Regular cardiac myocyte (primary cell): ENCODE results near the gene FN3KRP. TPM values are rescaled to one million over a fixed set of nuclear protein-coding genes. Genes with fewer than 3 reads are reported as not detected.

Source experiments
- total RNA-seq: library from RNA; depleted of rRNA; stranded (reverse); fragments of >200 nt; gene quantifications from 2 replicates; pipeline ENCODE4 v1.2.3, GENCODE V29; 2014

Gene FN3KRP, protein sequence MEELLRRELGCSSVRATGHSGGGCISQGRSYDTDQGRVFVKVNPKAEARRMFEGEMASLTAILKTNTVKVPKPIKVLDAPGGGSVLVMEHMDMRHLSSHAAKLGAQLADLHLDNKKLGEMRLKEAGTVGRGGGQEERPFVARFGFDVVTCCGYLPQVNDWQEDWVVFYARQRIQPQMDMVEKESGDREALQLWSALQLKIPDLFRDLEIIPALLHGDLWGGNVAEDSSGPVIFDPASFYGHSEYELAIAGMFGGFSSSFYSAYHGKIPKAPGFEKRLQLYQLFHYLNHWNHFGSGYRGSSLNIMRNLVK
- 12.7 and 35.7 TPM in 2 replicates for total RNA-seq

DNA sequence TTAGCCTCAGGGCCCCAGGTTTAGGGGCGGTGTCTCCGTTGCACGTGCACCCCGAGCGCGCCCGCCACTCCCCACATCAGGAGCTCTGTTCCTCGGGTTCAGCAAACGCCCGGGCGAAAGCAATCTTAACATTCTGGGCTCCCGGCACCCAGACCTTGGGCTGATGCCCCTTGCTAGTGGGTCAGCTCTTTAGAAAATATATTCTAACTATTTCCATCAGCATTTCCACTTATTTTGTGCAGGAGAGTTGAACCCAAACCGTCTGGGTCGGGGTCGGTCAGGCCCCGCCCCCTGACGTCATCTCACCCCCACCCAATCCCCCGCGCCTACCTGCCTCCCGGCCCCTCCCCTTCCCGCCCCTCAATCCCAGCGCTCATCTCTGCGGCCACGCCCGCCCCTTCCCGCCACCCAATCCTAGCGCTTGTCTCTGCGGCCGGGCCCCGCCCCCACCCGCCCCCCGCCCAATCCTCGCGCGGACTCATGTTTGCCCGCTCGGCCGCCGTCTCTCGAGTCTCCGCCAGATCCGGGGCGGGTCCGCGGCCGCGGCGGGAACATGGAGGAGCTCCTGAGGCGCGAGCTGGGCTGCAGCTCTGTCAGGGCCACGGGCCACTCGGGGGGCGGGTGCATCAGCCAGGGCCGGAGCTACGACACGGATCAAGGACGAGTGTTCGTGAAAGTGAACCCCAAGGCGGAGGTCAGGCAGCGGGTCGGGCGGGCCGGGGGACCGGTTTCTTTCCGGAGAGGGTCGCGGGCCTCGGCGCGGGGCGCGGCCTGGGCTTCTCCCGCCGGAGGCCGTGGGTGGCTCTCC is at the start of gene FN3KRP:
FN3KRP (plus strand) TSS at position 504 of the 808 bp plus-strand sequence; CDS start at position 554, 50 bp downstream.

DNA sequence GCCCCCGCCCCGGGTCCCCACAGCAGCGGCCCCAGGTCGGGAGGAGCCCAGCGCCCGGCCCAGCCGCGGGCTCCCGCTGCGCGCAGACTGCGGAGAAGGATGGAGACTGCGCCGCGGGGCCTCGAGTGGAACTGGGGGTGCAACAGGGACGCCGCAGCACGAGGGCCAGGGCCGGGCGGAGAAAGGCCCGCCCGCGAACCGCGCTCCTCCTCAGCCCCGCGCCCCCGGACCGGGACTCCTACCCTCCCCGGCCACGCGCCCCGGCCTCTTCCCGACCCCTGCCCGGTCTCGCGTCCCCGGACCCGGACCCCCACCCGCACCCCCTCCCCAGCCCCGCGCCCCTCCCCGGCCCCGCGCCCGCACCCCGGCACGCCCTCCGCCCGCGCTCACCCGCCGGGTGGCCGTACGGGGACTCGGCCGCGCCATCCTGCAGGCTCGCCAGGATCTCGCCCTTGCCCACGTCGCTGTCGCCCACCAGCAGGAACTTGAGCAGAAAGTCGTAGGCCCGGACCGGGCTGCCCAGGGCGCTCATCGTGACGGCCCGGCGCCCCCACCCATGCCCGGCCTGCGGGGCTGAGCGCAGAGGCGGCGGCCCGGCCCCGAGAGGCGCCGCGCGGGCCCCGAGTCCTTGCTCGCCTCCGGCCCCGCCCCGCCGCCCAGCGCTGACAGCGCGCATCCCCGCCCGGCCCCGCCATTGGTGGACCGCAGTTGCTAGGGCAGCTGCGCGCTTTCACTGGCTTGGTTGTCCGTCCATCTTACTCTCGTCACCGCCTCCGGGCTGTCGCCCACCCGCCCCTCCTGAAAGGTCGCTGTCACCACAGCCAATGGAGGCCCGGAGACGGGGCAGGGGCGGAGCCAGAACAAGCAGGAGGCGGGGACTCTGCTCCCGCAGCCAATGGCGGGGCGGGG is 18.2 kb upstream of the FN3KRP start, which contains the start of gene RAB40B:
RAB40B (minus strand) TSS at position 634 of the 909 bp plus-strand sequence; CDS start at position 532, 102 bp downstream.

DNA sequence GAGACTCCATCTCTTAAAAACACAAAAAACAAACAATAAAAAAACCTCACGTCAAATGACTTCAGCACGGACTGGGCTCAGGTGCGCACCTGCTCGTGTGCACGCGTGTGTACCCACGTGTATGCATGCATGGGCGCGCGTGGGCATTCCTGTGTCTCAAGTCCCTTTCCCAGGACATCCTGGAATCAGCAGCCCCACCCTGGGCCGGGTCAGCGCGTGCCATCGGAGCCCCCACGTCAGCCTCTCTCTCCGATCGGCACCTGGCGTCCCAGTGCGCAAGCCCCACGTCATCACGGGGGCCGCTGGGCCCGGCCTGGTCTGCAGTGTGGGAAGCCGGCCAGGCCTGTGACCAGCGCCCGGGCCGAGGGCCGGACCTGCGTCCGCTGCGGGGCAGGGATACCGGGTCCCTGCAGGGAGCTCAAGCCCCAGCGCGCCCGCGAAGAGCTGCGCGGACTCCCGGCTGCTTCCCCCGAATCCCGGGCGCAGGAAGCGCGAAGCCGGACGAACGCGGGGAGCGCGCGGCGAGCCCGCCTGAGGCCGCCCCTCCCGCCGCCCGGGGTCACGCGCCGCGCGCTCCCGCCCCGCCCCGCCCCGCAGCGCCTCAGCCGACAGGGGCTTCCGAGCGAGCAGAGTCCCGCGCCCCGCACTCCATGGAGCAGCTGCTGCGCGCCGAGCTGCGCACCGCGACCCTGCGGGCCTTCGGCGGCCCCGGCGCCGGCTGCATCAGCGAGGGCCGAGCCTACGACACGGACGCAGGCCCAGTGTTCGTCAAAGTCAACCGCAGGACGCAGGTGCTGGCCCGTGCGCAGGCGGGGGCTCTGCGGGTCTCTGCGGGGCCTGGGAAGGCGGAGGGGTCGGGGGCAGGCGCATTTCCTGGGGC is 18.7 kb downstream of the FN3KRP start, which contains the start of gene FN3K:
FN3K (plus strand) TSS at position 629 of the 880 bp plus-strand sequence; CDS start at position 651, 22 bp downstream.

DNA sequence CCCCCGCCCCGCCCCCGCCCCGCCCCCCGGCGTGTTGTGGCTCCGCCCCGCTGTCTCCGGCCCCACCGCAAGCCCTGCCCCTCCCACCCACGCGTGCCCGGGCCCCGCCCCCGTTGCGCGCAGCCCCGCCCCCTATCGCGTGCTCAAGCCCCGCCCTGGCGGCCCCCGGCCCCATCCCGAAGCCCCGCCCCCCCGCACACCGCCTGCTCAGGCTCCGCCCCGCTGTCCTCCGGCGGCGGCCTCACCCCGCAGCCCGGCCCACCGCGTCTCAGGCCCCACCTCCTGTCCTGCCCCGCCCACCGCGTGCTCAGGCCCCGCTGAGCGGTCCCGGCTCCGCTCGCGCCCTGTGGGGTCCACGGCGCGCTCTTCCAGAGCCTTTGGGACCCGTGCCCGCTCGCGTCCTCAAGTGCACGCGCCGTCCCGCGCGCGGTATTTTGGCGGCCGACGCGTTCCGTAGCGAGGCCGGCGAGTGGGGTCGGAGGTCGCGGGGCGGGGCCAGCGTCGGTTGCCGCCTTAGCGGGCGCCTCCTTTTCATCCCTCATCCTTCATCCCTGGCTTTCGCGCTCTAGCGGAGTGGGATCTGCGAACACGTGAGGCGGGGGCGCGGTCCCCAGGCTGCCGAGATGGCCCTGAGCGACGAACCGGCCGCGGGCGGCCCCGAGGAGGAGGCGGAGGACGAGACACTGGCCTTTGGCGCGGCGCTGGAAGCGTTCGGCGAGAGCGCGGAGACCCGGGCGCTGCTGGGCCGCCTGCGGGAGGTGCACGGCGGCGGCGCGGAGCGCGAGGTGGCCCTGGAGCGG is 35.3 kb downstream of the FN3KRP start, which contains the start of gene TBCD:
TBCD (plus strand) TSS at position 495 of the 800 bp plus-strand sequence; CDS start at position 624, 129 bp downstream.

Other genes with a start within 250 kb of the FN3KRP start
- 21.1 and 24.0 TPM in 2 replicates for gene FOXK2, start 197.0 kb upstream of the FN3KRP start, total RNA-seq
- gene WDR45B, start 68.3 kb upstream of the FN3KRP start, total RNA-seq, result 59.6 and 72.2 TPM in 2 replicates
- gene RAB40B, start 18.0 kb upstream of the FN3KRP start, total RNA-seq, result 6.8 and 7.9 TPM in 2 replicates
- gene FN3K, start 18.9 kb downstream of the FN3KRP start, total RNA-seq, result 1.5 and 10.4 TPM in 2 replicates
- gene TBCD, start 35.4 kb downstream of the FN3KRP start, total RNA-seq, result 18.6 and 25.3 TPM in 2 replicates
- gene ZNF750, start 123.3 kb downstream of the FN3KRP start, total RNA-seq, result not detected in 2 replicates